ENCODE data around the gene SUCO.

SUCO gene

DNA sequence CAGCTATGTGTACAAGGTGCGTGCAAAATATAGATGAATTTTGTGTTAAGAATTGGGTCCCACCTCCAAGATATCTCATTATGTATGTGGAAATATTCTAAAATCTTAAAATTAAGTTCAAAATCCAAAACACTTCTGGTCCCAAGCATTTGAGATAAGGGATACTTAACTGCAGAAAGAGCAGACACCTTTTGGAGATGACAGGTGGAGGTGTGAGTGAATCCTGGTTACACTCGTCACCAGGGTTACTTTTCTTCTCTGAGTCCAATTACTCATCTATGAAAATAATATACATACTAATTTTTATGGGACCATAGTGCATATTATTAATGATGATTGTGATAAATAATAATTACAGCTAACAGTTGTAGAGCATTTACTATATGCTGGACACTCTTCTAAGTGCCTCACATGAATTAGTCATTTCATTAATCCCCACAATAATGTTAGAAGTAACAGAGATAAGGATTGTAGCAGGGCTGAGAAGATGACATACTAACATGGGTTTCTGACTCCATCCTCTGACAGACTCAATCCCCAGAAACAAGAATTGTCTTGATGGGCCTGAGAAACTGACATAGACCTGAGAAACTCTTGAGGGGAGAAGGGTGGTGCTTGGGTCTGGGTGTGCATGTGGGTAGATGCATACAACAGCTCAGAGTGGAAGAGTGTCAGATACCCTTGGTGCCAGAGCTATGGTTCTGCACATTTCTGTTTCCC lies 117.7 kb downstream of the SUCO start:
- DNase-seq: no peak

DNA sequence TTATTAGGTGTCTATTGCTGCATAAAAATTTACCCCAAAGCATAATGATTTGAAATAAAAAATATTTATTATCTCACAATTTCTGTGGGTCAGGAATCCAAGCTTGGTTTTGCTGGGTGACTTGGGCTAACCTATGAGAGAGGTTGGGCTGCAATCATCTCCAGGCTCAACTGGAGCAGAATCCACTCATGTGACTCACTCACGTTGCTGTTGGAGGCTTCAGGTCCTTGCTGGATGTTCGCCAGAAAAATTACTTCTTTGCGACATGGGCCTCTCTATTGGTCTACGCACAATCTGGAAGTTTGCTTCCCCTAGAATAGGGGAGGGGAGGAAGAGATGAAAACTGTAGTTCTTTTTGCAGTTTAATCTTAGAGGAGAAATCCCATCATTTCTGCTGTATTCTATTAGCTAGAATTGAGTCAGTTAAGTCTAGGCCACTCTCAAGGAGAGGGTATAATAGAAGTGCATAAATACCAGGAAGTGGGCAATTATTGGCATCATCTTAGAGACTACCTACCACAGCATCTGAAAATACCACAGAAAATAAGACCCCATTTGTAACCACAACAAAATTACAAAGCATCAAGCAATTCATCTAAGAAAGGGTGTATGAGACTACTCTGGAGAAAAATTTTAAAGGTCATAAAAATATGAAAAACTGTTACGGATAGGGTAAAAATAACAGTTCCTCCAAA lies 120.2 kb downstream of the SUCO start:
- no peak for DNase-seq

- DNase-seq: peak in 1 of 5 experiments; percentile 37
Observed at GRCh38 chr1:172654535-172654934, 121.6 kb downstream of the SUCO start.

DNA sequence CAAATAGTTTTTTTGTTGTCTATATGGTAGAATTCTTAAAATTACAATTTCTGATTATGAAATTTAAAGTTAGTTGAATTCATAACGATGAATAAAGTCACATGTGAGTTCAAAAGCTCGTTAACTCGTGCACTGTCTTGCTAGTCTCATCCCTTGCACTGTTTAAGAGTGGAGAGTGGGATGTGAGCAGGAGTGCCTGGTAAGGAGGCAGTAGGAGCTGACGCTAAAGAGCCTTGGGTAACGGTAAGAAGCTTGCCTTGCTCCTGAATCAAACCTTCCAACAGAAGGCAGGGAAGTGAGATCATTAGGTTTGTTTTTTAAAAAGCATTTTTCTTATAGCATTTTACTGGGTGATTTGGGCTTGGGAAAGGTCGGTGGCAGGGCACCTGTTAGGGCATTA lies 123.6 kb downstream of the SUCO start:
- no peak for DNase-seq

GRCh38 chr1:172657586-172657985 lies 124.6 kb downstream of the SUCO start:
- DNase-seq: no peak

DNA sequence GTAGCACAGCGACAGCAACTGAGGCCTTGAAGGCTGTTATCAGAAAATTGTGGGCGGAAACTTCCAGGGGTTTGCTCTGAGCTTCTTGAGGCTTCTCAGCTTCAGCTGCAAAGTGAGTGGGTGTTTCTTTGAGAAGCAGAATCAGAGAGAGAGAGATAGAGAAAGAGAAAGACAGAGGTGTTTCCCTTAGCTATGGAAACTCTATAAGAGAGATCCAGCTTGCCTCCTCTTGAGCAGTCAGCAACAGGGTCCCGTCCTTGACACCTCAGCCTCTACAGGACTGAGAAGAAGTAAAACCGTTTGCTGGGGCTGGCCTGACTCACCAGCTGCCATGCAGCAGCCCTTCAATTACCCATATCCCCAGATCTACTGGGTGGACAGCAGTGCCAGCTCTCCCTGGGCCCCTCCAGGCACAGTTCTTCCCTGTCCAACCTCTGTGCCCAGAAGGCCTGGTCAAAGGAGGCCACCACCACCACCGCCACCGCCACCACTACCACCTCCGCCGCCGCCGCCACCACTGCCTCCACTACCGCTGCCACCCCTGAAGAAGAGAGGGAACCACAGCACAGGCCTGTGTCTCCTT lies 126.0 kb downstream of the SUCO start, which contains the start of gene FASLG:
TSS of gene FASLG (plus strand) at position 233 of the 583 bp plus-strand sequence. CDS start at position 332, 99 bp downstream.
- peak in 2 of 5 experiments; percentile 47 to 82 for DNase-seq

DNA sequence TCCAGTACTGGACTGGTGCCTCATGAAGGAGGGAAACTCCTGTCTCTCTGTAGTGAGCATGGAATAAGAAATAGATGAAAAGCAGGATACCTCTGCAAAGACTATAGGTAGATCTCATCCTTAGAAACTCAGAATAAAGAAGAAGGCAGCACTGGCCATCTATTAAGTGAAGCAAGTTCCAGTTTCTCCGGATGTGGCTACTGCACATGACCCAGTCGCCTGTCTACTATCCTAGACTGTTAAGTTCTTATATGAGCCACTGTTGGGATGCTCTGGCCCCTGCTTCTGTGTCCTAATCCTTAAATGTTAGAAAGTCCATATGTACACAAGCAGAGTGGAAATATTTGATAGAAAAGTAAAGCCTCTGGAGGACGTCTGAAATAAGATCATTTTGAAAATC lies 128.2 kb downstream of the SUCO start:
- peak in 1 of 5 experiments; percentile 27 for DNase-seq
